HG02678 (cell line): Measurements from ENCODE around the gene PHYH.
"Not testable (repeated sequence)": the region's sequence is repeated elsewhere in the genome, so short reads cannot be mapped to it uniquely, and the experiment has no call there.

Experiments
- ATAC-seq: cut with Tn5 transposase; IDR thresholded peaks from one replicate; pipeline ENCODE4 v1.9.1; 2021; ENCODE audit warnings: mild to moderate bottlenecking, moderate library complexity; ENCODE audit not compliant: unreplicated experiment

Gene PHYH

DNA sequence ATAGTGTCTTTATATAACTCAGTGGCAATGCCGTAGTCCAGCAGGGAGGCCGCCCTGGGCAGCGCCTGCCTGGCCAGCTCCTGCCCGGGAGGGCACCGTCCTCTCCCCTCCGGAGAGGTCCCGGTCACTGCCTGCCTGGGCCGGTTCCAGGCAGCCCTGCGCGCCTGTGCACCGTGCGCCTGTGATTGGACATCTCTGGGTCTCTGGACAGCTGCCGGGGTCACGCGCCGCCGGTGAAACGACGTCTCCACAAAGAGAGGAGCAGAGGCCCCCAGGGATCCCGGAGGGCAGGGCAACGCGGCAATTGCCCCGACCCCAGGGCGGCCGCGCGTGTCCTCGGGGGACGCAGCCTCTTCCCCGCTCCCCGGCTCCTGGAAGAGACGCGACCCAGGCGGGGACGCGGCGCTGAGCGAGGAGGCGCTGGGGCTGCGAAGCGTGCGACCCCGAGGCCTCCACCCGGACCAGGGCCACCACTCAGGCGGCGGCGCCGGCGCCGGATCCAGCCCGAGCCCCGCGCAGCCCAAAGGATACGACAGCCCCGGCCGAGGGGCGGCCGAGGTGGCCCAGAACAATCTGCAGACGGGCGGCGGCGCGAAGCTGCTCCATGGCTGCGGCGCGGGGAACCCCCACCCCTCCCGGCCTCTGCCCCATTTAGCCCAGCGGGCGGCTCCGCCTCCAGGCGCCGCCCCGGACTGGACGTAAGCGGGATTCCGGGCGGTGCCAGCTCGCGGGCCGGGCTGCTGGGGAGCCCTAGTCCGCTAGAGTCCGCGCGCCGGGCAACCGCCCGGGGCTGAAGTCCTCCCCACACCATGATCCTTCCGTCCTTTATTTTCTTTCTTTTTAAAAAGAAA, at the start of gene PHYH:
Gene PHYH (minus strand): TSS at position 628 of the 851 bp plus-strand sequence. CDS start 22 bp downstream, at position 606.
- ATAC-seq = peak; percentile 75

DNA sequence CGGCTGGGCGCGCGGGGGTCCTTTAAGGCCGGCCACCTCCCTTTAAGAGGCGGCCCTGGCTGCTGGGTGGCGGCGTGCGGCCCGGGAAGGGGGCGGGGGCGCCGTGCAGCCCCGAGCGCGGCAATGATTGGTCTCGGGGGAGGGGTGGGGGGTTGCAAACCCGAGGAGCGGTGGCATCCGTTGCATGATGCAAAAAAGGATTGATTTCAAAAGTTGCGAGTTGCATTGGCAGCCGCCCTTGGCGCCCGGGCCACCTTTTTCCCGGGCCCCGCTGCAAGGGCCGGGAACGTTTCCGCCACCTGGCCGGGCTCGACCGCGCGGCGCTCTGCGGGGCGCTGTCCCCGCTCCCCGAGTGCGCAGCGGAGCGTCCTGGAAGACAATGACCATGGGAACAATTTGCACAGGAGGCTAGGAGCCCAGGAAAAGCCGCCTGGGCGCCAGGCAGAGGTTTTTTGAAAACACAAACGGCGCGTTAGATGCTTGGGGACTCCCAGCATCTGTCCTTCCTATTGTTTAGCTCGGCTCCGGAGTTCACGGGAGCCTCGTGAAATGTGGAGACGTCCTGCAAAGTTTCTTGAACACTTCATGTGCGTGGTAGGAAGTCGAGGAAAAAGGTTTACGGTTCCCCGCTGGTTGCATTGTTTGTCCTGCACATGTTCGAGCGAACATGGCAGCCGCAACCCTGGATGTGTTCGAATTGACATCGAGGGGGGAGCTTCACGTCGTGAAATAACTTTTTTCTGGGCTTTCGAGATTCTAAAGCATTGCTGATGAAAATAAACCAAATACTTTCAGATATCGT, 48.6 kb upstream of the PHYH start, which contains the start of gene SEPHS1:
Gene SEPHS1 (minus strand): TSS at position 78 of the 802 bp plus-strand sequence. CDS start 3,343 bp downstream, outside the sequence.
- peak; percentile 64 for ATAC-seq

DNA sequence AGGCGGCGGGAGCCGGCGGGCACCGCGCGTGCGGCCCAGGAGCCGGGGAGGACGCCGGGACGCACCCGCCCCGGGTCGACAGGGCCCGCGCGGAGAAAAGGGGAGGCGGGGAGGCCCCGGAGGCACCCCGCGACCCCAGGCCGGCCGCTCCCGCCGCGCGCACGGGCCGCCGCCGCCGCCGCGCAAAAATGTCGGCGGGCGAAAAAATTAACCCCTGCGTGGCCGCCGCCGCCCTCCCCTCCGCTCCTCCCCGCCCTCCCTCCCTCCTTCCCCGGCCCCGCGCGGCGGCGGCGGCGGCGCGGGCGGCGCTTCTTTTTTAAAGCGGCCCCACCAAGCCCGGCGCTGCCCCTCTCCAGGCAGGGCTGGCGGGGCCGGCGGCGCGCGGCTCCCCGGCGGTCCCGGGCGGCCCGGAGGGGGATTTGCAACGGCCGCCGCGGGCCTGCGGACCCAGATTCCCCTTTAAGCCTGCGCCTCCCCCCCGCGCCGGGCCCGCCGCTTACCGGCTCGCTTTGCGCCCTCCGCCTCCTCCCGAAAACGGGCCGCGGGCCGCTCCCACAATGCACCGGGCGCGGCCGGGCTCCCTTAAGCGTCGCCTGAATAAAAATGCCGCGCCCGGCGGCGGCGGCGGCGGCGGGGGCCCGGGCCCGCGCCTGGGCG, 47.8 kb upstream of the PHYH start:
- peak; percentile 60 for ATAC-seq

DNA sequence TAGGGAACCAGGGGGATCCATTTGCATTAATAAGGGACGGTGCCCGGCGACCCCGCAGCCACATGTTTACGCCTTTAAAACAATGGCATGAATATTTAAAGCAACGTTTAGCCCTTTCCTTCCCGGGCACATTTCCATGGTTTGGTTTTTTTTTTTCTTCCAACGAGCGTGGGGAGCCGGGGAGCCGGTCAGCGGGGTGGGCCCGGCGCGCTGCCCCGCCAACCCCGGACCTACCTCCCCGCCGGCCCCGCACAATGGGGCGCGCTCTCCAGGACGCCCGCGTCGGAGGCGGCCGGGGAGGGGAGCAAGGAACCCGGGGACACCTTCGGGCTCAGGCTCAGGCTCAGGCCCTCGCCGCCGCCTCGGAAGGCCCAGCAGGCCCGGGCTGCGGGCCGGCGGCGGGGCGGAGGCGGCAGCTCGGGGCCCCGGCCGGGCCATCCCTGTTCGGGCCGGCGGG, 47.2 kb upstream of the PHYH start:
- ATAC-seq = peak; percentile 25

DNA sequence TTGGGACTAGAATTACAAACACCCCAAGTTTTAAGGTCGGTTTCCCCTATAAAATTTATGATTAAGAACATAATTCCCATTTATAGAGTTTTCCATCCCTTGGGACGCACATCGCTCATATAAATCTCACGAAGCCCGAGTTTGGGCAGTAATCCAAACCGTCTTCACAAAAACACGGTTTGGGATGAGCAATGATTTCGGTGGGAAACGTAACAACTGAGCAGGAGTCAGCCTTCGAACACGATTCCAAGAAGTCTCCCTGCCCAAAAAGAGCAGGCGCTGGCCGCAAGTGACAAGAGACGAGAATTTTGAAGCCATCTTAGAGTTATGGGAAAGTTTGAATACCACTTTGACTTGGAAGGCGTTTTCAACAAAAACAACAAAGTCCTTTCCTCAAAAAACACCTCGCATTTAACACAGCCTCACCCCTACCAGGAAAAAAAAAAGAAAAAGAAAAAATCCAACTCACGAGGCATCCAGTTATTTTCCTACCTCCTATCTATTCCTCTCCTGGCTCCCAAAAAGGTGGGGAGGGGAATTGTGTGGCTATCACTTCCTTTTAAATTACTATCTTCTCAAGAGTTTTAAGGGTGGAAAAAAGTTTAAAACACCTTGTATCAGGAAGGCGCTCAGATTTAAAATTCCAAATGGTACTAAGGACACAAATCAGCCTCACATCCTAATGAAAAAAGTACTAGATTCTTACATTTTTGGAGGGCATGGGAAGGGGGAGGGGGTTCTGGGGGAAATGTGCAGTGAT, 46.6 kb upstream of the PHYH start:
- no peak for ATAC-seq

DNA sequence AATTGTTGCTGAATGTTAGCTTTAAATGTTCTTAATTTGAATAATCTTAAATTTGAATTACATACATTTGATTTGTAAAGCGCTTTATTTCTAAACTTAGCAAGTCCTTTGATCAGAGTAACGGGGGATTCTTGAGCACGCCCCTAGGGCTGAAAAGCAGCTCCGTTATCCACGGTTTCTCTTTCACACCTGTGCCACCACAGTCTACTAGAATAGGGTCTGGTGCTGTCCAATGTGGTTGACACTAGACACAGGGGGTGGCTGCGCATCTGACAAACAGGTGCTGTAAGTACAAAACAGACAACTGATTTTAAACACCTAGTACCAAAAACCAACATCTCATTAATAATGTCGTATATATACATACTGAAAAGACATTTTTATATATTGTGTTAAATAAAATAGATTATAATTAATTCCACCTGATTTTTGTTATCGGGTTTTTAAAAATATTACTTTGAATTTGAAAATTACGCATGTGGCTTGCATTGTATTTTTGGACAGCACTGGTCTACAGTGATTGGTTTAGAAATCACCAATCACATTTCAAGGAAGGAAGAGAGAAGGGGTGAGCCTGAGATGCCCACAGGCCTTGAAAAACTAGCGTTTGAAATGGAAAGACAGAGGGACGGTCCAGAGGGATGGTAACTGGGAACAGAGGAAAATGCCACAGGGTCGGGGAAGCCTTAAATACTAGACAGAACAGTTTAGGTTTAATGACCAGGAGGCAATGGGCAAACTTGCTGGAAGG, 40.9 kb upstream of the PHYH start:
- ATAC-seq = peak; percentile 98

DNA sequence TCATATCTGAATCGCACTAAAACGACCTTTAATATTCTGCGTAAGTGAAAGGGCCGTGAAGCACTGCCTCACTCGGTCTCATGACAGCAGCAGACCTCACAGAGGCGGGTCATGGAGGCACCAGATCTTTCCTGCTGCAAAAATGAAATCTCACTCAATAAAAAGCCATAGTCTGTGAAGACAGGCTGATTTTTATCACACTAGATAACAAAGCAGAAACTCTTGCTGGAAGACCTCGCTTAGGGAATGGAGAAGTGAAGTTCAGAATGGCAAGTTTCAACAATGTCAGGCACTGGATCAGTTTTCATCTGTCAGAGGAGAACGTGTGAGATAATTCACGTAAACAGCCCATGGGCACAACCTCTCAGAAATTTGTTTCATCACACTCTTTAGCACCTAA, 40.2 kb upstream of the PHYH start:
- ATAC-seq = peak; percentile 13

DNA sequence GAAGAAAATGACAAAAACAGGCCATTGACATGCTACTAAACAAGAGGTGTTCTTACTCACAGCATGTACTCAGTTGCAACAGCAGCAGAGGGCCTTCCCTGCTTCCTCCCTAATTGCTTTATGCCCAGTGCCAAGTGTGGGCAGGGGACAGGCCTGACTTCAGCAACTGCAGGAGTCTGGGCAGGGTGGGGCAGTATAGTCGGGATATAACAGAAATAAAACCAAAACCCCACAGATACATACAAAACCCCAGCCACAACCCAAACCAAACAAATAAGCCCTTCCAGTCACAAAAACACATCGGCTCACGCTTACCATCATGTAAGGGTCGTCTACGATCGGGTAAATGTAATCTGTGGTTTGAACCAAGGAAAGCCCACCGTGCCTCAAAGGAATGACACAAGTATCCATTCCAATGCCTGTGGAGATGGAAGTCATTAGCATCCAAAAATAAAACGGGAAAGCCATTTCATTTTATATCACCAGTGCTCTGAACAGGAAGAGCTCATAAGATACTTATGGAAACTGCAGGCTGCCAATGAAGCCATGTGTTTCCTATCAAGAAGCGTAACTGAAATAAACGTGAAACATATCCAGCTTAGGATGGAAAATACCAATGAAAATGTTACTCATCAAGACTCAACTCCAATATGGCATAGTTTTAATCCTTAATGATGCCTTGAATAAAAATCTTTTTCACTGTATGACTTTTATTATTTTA, 38.7 kb upstream of the PHYH start:
- ATAC-seq = no peak

DNA sequence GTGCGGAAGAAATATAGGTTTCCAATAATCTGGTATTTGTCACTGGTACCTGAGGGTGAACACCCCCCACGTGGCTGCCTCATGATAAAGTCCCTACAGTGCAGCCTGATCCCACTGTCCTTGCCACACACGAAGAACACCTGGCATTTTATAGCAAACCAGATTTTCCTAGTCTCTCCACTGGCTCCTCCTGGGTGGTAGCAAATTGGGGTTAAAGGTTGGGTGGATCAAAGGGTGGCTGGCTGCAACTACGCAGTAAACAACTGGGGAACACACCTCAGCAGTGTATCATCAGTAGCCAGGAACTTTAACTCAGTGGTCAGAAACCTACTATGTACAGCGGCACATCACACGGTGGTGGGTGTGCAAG, 37.9 kb upstream of the PHYH start:
- ATAC-seq = no peak

DNA sequence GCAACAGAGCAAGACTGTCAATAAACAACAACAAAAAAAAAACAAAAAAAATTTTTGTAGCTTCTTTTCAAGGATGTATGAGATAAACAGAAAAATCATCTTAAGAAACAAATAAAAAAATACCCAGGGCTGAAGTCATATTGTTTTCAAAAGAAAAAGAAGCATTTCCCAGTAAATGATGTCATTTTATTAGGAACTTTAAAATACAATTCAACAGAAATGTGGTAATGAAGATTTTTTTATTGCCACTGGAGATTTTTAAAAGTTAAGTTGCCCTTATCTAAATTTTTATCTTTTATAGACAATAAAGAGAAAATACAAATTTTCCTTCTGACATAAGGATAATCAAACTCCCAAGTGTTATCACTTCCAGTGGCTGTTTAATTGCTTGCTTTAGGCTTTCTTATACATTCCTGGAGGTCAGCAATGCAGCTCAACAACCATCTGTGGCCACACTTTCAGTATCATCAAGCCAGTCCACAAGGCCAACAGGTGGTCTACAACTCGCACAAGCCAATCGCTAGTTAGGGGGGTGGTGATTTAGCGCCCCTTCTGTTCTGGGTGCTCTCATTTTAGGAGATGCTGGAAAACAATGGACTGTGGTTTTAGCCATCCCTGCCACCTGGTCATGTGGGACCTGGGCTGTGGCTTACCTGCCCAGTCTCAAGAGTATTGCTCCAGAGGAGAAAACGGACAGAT, 37.4 kb upstream of the PHYH start:
- ATAC-seq = no peak

DNA sequence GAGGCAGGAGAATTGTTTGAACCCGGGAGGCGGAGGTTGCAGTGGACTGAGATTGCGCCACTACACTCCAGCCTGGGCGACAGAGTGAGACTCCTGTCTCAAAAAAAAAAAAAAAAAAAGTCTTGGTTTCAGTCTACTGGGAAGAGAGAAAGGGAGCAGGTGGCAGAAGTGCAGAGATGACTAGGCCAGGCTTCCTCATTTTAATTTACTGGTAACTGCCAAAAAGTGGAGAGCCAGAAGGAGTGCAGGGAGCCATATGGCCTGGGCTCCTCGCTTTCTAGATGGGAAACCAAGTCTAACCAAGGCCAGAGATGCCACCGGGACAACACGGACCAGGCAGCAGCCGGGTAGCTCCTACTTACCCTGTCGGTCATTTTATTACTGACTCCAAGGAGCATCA, 36.0 kb upstream of the PHYH start:
- no peak for ATAC-seq

DNA sequence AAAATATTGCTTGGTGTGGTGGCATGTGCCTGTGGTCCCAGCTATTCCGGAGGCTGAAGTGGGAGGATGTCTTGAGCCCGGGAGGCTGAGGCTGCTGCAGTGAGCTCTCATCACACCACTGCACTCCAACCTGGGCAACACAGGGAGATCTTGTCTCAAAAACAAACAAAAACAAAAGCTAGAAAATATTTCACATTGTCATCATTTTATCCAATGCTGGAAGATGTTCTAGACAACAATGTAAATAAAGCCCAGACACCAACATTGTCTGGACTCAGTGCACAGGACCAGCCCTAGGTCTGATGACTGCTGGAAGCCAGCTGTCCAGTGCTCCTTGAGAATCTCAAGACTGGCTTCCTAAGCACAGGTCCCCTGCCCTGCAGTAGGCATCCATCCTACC, 34.7 kb upstream of the PHYH start:
- no peak for ATAC-seq

DNA sequence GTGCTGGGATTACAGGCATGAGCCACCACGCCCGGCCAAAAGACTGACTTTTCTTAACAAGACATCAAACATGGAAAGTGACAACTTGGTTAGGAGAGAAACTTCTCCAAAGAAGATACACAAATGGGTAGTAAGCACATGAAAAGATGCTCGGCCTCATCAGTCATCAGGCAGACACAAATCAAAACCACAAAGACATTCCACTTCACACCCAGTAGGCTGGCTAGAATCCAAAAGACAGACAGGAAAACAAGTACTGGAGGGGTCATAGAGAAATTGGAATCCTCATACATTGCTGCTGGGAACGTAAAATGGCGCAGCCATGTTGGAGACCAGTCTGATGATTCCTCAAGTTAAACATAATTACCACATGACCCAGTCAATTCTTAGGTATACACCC, 31.8 kb upstream of the PHYH start:
- no peak for ATAC-seq

DNA sequence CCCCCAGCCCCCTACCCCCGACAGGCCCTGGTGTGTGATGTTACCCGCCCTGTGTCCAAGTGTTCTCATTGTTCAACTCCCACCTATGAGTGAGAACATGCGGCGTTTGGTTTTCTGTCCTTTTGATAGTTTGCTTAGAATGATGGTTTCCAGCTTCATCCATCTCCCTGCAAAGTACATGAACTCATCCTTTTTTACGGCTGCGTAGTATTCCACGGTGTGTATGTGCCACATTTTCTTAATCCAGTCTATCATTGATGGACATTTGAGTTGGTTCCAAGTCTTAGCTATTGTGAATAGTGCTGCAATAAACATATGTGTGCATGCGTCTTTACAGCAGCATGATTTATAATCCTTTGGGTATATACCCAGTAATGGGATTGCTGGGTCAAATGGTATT, 31.1 kb upstream of the PHYH start:
- not testable (repeated sequence) for ATAC-seq

DNA sequence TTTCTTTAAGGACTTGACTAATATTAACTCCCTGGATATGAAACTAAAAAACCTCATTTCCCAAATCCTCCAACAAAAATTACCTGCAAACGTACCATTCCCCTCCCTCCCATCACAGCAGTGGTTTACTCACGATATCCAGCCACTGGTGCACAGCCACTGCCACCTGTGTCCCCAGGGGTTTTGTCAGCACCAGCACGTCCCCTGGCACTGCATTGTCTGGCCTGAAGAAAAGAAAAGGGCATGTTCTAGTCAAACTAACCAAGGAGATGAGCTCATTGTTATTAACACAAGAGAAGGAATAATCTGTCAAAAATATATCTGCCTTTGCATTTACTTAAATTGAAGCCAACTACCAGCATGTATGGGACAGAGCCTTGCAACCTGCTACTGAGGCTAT, 29.7 kb upstream of the PHYH start:
- no peak for ATAC-seq

DNA sequence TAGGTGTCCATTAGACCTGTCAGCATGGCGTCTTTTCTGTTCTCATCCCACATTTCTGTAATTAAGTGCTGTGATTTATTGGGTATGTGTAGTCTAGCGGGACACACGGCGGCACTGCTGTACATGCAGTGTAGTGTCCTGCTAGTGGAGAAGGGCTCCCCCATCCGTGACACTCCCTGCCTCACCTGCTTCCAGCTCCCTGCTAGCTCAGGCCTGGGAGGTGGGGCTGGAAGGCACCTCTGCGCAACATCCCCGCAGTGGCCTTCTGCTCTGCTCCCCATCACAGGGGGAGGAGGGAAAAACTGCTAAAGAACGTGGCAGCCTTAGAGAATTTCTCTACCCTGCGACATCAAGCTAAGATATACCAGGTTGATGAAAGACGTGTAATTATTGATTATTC, 28.7 kb upstream of the PHYH start:
- no peak for ATAC-seq

DNA sequence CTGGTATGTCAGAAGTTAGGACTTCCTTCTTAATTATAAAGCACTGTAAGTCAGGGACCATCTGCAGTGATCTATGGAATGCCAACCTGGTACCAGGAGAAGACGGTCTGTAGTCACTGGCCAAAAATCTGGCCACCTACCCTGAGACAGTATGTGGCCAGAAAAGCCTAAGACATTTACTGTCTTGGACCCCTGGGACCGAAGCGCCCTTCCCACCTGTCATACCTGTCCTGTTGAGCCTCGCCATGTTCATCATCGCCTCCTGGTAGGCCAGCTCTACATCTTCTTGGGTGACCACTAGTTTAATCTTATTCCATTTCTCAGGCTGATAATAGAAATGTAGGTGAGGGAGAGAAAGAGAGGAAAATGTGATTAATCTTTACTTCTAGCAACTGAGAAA, 28.3 kb upstream of the PHYH start:
- no peak for ATAC-seq

DNA sequence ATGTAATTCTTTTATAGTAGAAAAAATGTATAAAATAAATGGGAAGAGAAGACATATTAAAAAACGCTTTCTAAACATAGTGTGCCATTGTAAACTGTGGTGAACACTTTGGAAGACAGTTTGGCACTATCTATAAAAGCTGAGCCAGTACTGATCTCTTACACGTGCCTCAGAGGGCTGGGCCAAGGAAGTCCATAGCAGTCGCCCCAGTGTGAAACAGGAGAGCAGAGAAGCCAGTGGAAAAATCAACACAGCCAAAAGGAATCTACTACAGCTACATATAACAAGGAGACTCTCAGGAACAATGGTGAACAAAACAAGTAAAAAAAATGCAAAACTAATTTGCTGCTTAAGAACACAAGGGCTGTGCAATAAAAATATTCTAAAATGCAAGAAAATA, 27.7 kb upstream of the PHYH start:
- ATAC-seq = no peak
